Large intestine (tissue), 12 donors: Measurements from ENCODE around the gene TCAIM. TPM values are rescaled to one million over a fixed set of nuclear protein-coding genes. Genes with fewer than 3 reads are reported as not detected.

Experiments used
- DNase-seq, 2 donors: peaks; one replicate each; pipeline versions ENCODE4 v3.0.0 to v3.0.0-alpha.2; 2013
- H3K27ac ChIP-seq: one replicate; pipeline ENCODE4 v1.5.1; 2013; ENCODE audit warnings: low read length
- H3K27me3 ChIP-seq: 2 replicates; pipeline ENCODE4 v1.6.1; 2013; ENCODE audit warnings: low read length; ENCODE audit not compliant: control insufficient read depth, insufficient read depth
- H3K36me3 ChIP-seq: 2 replicates; pipeline ENCODE4 v1.6.1; 2013; ENCODE audit warnings: low read length; ENCODE audit not compliant: control insufficient read depth, insufficient read depth
- H3K4me1 ChIP-seq: one replicate; pipeline ENCODE4 v1.6.1; 2013; ENCODE audit warnings: low read length; ENCODE audit not compliant: control insufficient read depth, insufficient read depth
- H3K4me3 ChIP-seq: one replicate; pipeline ENCODE4 v1.5.1; 2013; ENCODE audit warnings: low read length
- H3K9me3 ChIP-seq: one replicate; pipeline ENCODE4 v1.6.1; 2013; ENCODE audit warnings: mild to moderate bottlenecking, low read depth, low read length, moderate library complexity; ENCODE audit not compliant: control insufficient read depth
- WGBS: methylation state at CpG from one replicate; pipeline ENCODE4 v1.1.5; 2013; ENCODE audit warnings: low lambda C conversion rate; ENCODE audit not compliant: insufficient coverage; 5-methylcytosine and 5-hydroxymethylcytosine counted together
- long read RNA-seq, 11 donors: transcript quantifications; one replicate each; lab custom pipeline, GENCODE V29; 2026
- polyA plus RNA-seq: library from polyadenylated mRNA; unstranded; fragments of 120-200 nt; gene quantifications from one replicate; pipeline ENCODE4 v1.2.1, GENCODE V29; 2013

TCAIM gene
- 41.4 TPM for polyA plus RNA-seq
- long read RNA-seq, donor 1, transcript TCAIM-203 (4 exons, 2,178 nt): major isoform, 5 of 6 reads
- long read RNA-seq, donor 1, partial matches to known transcripts: 0 of 6 reads
- long read RNA-seq, donor 1, other reads (novel, unspliced or antisense): 0 of 6 reads
- long read RNA-seq, donor 2, transcript TCAIM-203 (4 exons, 2,178 nt): major isoform, 10 of 20 reads
- long read RNA-seq, donor 2, partial matches to known transcripts: 0 of 20 reads
- long read RNA-seq, donor 2, other reads (novel, unspliced or antisense): 0 of 20 reads
- long read RNA-seq, donor 3: 0 reads
- long read RNA-seq, donor 4, partial matches to known transcripts: 0 of 2 reads
- long read RNA-seq, donor 4, other reads (novel, unspliced or antisense): 0 of 2 reads
- long read RNA-seq, donor 5, partial matches to known transcripts: 0 of 6 reads
- long read RNA-seq, donor 5, other reads (novel, unspliced or antisense): 0 of 6 reads
- long read RNA-seq, donor 6, transcript TCAIM-203 (4 exons, 2,178 nt): major isoform, 8 of 24 reads
- long read RNA-seq, donor 6, partial matches to known transcripts: 13 of 24 reads
- long read RNA-seq, donor 6, other reads (novel, unspliced or antisense): 0 of 24 reads
- long read RNA-seq, donor 7, partial matches to known transcripts: 0 of 1 reads
- long read RNA-seq, donor 7, other reads (novel, unspliced or antisense): 0 of 1 reads
- long read RNA-seq, donor 8, transcript TCAIM-203 (4 exons, 2,178 nt): major isoform, 14 of 24 reads
- long read RNA-seq, donor 8, partial matches to known transcripts: 6 of 24 reads
- long read RNA-seq, donor 8, other reads (novel, unspliced or antisense): 0 of 24 reads
- long read RNA-seq, donor 9, transcript TCAIM-203 (4 exons, 2,178 nt): major isoform, 6 of 13 reads
- long read RNA-seq, donor 9, partial matches to known transcripts: 0 of 13 reads
- long read RNA-seq, donor 9, other reads (novel, unspliced or antisense): 0 of 13 reads
- long read RNA-seq, donor 10, transcript TCAIM-203 (4 exons, 2,178 nt): major isoform, 15 of 23 reads
- long read RNA-seq, donor 10, partial matches to known transcripts: 0 of 23 reads
- long read RNA-seq, donor 10, other reads (novel, unspliced or antisense): 0 of 23 reads
- long read RNA-seq, donor 11, transcript TCAIM-203 (4 exons, 2,178 nt): major isoform, 5 of 9 reads
- long read RNA-seq, donor 11, partial matches to known transcripts: 0 of 9 reads
- long read RNA-seq, donor 11, other reads (novel, unspliced or antisense): 0 of 9 reads

- Histone ChIP-seq H3K4me1 (peaks cover 10% of the 10 kb centered on the region), H3K27ac (peak within 1 kb of the TSS; percentile 93), H3K4me3 (peak within 1 kb of the TSS; percentile 90), H3K36me3 (no peaks in the 10 kb centered on the region), H3K27me3 (no peaks in the 10 kb centered on the region), H3K9me3 (no peaks in the 10 kb centered on the region)
- peak; percentile 99 for DNase-seq
- no CpG with 5 or more reads among the region's 77 CpGs for WGBS
Measured at GRCh38 chr3:44338010-44338827, at the start of gene TCAIM. Gene TCAIM, plus strand, starts transcription at chr3:44338766. Its CDS starts 16,017 bp downstream, at chr3:44354783.

- peak in 1 of 2 donors; percentile 23 for DNase-seq
- no peak overlapping the region for H3K4me3 ChIP-seq
- H3K27me3 ChIP-seq: no peaks in the 10 kb centered on the region
- no peaks in the 10 kb centered on the region for H3K9me3 ChIP-seq
- no peak overlapping the region for H3K27ac ChIP-seq
- no peaks in the 10 kb centered on the region for H3K4me1 ChIP-seq
- no peaks in the 10 kb centered on the region for H3K36me3 ChIP-seq
- no CpG with 5 or more reads among the region's 3 CpGs for WGBS
Measured at GRCh38 chr3:44289882-44290462, 48.6 kb upstream of the TCAIM start.

- no peak for DNase-seq
- no peaks in the 10 kb centered on the region for H3K36me3 ChIP-seq
- no peak overlapping the region for H3K27ac ChIP-seq
- H3K9me3 ChIP-seq: no peaks in the 10 kb centered on the region
- no CpG with 5 or more reads among the region's 2 CpGs for WGBS
- no peaks in the 10 kb centered on the region for H3K4me1 ChIP-seq
- H3K27me3 ChIP-seq: no peaks in the 10 kb centered on the region
- H3K4me3 ChIP-seq: no peak overlapping the region
Measured at GRCh38 chr3:44292276-44292675, 46.3 kb upstream of the TCAIM start.

- H3K4me1 ChIP-seq: no peaks in the 10 kb centered on the region
- no CpG with 5 or more reads among the region's 1 CpG for WGBS
- DNase-seq: no peak
- no peak overlapping the region for H3K27ac ChIP-seq
- no peaks in the 10 kb centered on the region for H3K27me3 ChIP-seq
- H3K4me3 ChIP-seq: no peak overlapping the region
- H3K9me3 ChIP-seq: no peaks in the 10 kb centered on the region
- H3K36me3 ChIP-seq: no peaks in the 10 kb centered on the region
Measured at GRCh38 chr3:44292947-44293346, 45.6 kb upstream of the TCAIM start.

GRCh38 chr3:44297255-44297654 is 41.3 kb upstream of the TCAIM start:
- H3K4me1 ChIP-seq: no peaks in the 10 kb centered on the region
- DNase-seq: no peak
- no peaks in the 10 kb centered on the region for H3K9me3 ChIP-seq
- H3K4me3 ChIP-seq: no peak overlapping the region
- H3K36me3 ChIP-seq: no peaks in the 10 kb centered on the region
- H3K27ac ChIP-seq: no peak overlapping the region
- H3K27me3 ChIP-seq: no peaks in the 10 kb centered on the region

GRCh38 chr3:44301746-44302145 is 36.8 kb upstream of the TCAIM start:
- Histone ChIP-seq H3K4me1 (no peaks in the 10 kb centered on the region), H3K9me3 (no peaks in the 10 kb centered on the region), H3K27ac (no peak overlapping the region), H3K4me3 (no peak overlapping the region), H3K36me3 (no peaks in the 10 kb centered on the region), H3K27me3 (no peaks in the 10 kb centered on the region)
- 93% methylated on average over 2 of the region's 3 CpGs for WGBS
- DNase-seq: no peak

GRCh38 chr3:44309500-44309899 is 29.1 kb upstream of the TCAIM start:
- no peaks in the 10 kb centered on the region for H3K9me3 ChIP-seq
- no peak overlapping the region for H3K4me3 ChIP-seq
- DNase-seq: no peak
- no peak overlapping the region for H3K27ac ChIP-seq
- no peaks in the 10 kb centered on the region for H3K36me3 ChIP-seq
- no peaks in the 10 kb centered on the region for H3K27me3 ChIP-seq
- no peaks in the 10 kb centered on the region for H3K4me1 ChIP-seq

- Histone ChIP-seq H3K4me1 (no peaks in the 10 kb centered on the region), H3K36me3 (no peaks in the 10 kb centered on the region), H3K9me3 (no peaks in the 10 kb centered on the region), H3K4me3 (no peak overlapping the region), H3K27me3 (no peaks in the 10 kb centered on the region), H3K27ac (no peak overlapping the region)
- DNase-seq: peak in 1 of 2 donors; percentile 14
- WGBS: no CpG with 5 or more reads among the region's 8 CpGs
Measured at GRCh38 chr3:44318891-44319311, 19.7 kb upstream of the TCAIM start.

GRCh38 chr3:44321335-44321734 is 17.2 kb upstream of the TCAIM start:
- H3K36me3 ChIP-seq: no peaks in the 10 kb centered on the region
- DNase-seq: peak in 1 of 2 donors; percentile 13
- H3K27ac ChIP-seq: no peak overlapping the region
- H3K4me3 ChIP-seq: no peak overlapping the region
- H3K27me3 ChIP-seq: no peaks in the 10 kb centered on the region
- no CpG with 5 or more reads among the region's 3 CpGs for WGBS
- no peaks in the 10 kb centered on the region for H3K4me1 ChIP-seq
- no peaks in the 10 kb centered on the region for H3K9me3 ChIP-seq
